ENCODE data around the gene NEURL1B. TPM values are rescaled to one million over a fixed set of nuclear protein-coding genes. Genes with fewer than 3 reads are reported as not detected.

Gene NEURL1B
- total and polyA plus RNA-seq, 5 donors = 13.2 to 23.1 (median 17.7) TPM

- H3K4me1 ChIP-seq (ENCODE audit: control insufficient read depth, insufficient read depth, low read length) = peaks cover 9% of the 10 kb centered on the region
- ATAC-seq (peak; percentile 32 to 50), DNase-seq (no peak)
- no peaks in the 10 kb centered on the region for H3K27me3 ChIP-seq (ENCODE audit: control insufficient read depth, insufficient read depth)
- no peak overlapping the region for H3K4me3 ChIP-seq (ENCODE audit: low read length)
- H3K27ac ChIP-seq (ENCODE audit: low read length) = peak overlapping the region; percentile 97
- H3K9me3 ChIP-seq (ENCODE audit: control insufficient read depth, low read length) = no peaks in the 10 kb centered on the region
- 15% methylated on average over 4 of the region's 4 CpGs for WGBS
- intact Hi-C loops (cut with DNase I) = no loop called here
Measured at GRCh38 chr5:172733974-172734346, 92.9 kb downstream of the NEURL1B start.

- Histone ChIP-seq H3K27ac (ENCODE audit: low read length) (no peak overlapping the region), H3K9me3 (ENCODE audit: control insufficient read depth, low read length) (no peaks in the 10 kb centered on the region), H3K4me1 (ENCODE audit: control insufficient read depth, insufficient read depth, low read length) (peaks cover 9% of the 10 kb centered on the region), H3K27me3 (ENCODE audit: control insufficient read depth, insufficient read depth) (no peaks in the 10 kb centered on the region), H3K4me3 (ENCODE audit: low read length) (no peak overlapping the region)
- DNase-seq = no peak
- intact Hi-C loops (cut with DNase I) = no loop called here
- no peak for ATAC-seq
- WGBS = 94% methylated on average over 12 of the region's 12 CpGs
Measured at GRCh38 chr5:172735141-172735831, 94.2 kb downstream of the NEURL1B start.

- no peak for ATAC-seq
- H3K9me3 ChIP-seq (ENCODE audit: control insufficient read depth, low read length) = no peaks in the 10 kb centered on the region
- no peak overlapping the region for H3K27ac ChIP-seq (ENCODE audit: low read length)
- DNase-seq = no peak
- H3K4me3 ChIP-seq (ENCODE audit: low read length) = no peak overlapping the region
- intact Hi-C loops (cut with DNase I) = no loop called here
- 92% methylated on average over 11 of the region's 11 CpGs for WGBS
- H3K27me3 ChIP-seq (ENCODE audit: control insufficient read depth, insufficient read depth) = no peaks in the 10 kb centered on the region
- peaks cover 9% of the 10 kb centered on the region for H3K4me1 ChIP-seq (ENCODE audit: control insufficient read depth, insufficient read depth, low read length)
Measured at GRCh38 chr5:172736508-172737135, 95.6 kb downstream of the NEURL1B start.

- Histone ChIP-seq H3K4me1 (ENCODE audit: control insufficient read depth, insufficient read depth, low read length) (no peaks in the 10 kb centered on the region), H3K9me3 (ENCODE audit: control insufficient read depth, low read length) (no peaks in the 10 kb centered on the region), H3K27me3 (ENCODE audit: control insufficient read depth, insufficient read depth) (no peaks in the 10 kb centered on the region), H3K4me3 (ENCODE audit: low read length) (no peak overlapping the region), H3K27ac (ENCODE audit: low read length) (no peak overlapping the region)
- 87% methylated on average over 6 of the region's 6 CpGs for WGBS
- intact Hi-C loops (cut with DNase I) = no loop called here
- ATAC-seq (no peak), DNase-seq (no peak)
Measured at GRCh38 chr5:172739375-172739774, 98.3 kb downstream of the NEURL1B start.

GRCh38 chr5:172740428-172741205, 99.6 kb downstream of the NEURL1B start:
- H3K27me3 ChIP-seq (ENCODE audit: control insufficient read depth, insufficient read depth) = no peaks in the 10 kb centered on the region
- WGBS = 59% methylated on average over 15 of the region's 15 CpGs
- ATAC-seq (peak; percentile 89 to 91), DNase-seq (peak; percentile 81 to 86 (median 86))
- intact Hi-C loops (cut with DNase I) = no loop called here
- H3K27ac ChIP-seq (ENCODE audit: low read length) = peak overlapping the region; percentile 68
- no peaks in the 10 kb centered on the region for H3K4me1 ChIP-seq (ENCODE audit: control insufficient read depth, insufficient read depth, low read length)
- H3K4me3 ChIP-seq (ENCODE audit: low read length) = no peak overlapping the region
- no peaks in the 10 kb centered on the region for H3K9me3 ChIP-seq (ENCODE audit: control insufficient read depth, low read length)

Small RNAs within 50 kb of the gene (microRNA-seq; reads per million reads assigned to microRNA genes)
- 0.42 to 0.54 reads per million in 2 donors for gene MIR5003

Other genes with a start within 250 kb of the NEURL1B start
- gene SH3PXD2B, start 186.7 kb upstream of the NEURL1B start, total RNA-seq = 10 to 100 TPM in 1 of 4 donors, 1 to 10 TPM in 3; 5.1 to 18.0 (median 9.1) TPM
- gene SH3PXD2B, start 186.7 kb upstream of the NEURL1B start, polyA plus RNA-seq = 2.2 TPM
- 100 to 1,000 TPM in 2 of 4 donors, 10 to 100 TPM in 2; 81.3 to 247 (median 105) TPM for gene DUSP1, start 129.9 kb downstream of the NEURL1B start, total RNA-seq
- 78.7 TPM for gene DUSP1, start 129.9 kb downstream of the NEURL1B start, polyA plus RNA-seq
- gene ERGIC1, start 193.0 kb downstream of the NEURL1B start, total RNA-seq = 10 to 100 TPM; 75.7 to 96.8 (median 86.9) TPM
- gene ERGIC1, start 193.0 kb downstream of the NEURL1B start, polyA plus RNA-seq = 73.1 TPM